Spinal cord (tissue), 10 donors: ENCODE results near the gene N4BP2L1. TPM values are rescaled to one million over a fixed set of nuclear protein-coding genes. Genes with fewer than 3 reads are reported as not detected.

Experiments
- DNase-seq, 6 donors: peaks; one replicate each; pipeline versions ENCODE4 v3.0.0 to v3.0.0-alpha.2; 2013 to 2015; ENCODE audit warnings: low spot score in 6 of 6, low read depth in 4 of 6
- H3K27ac ChIP-seq: one replicate; pipeline ENCODE4 v1.5.1; 2013; ENCODE audit warnings: low read depth, low read length, control low read depth
- H3K27me3 ChIP-seq: one replicate; pipeline ENCODE4 v1.6.1; 2013; ENCODE audit warnings: low read length; ENCODE audit not compliant: control insufficient read depth, insufficient read depth
- H3K36me3 ChIP-seq: one replicate; pipeline ENCODE4 v1.6.1; 2013; ENCODE audit warnings: low read length; ENCODE audit not compliant: control insufficient read depth, insufficient read depth
- H3K4me1 ChIP-seq: one replicate; pipeline ENCODE4 v1.6.1; 2013; ENCODE audit warnings: low read length; ENCODE audit not compliant: control insufficient read depth, insufficient read depth
- H3K4me3 ChIP-seq: one replicate; pipeline ENCODE4 v1.5.1; 2013; ENCODE audit warnings: low read depth, low read length, control low read depth
- H3K9me3 ChIP-seq: one replicate; pipeline ENCODE4 v1.6.1; 2013; ENCODE audit warnings: low read length; ENCODE audit not compliant: control insufficient read depth, insufficient read depth
- WGBS: methylation state at CpG from one replicate; pipeline ENCODE4 v1.1.5; 2013; ENCODE audit warnings: missing lambda C conversion rate; ENCODE audit not compliant: insufficient coverage; 5-methylcytosine and 5-hydroxymethylcytosine counted together
- long read RNA-seq, 4 donors: transcript quantifications; one replicate each; lab custom pipeline, GENCODE V29; 2026
- polyA plus RNA-seq, 2 donors: library from polyadenylated mRNA; unstranded; fragments of 120-200 nt; gene quantifications; one replicate each; pipeline ENCODE4 v1.2.1, GENCODE V29; 2013; ENCODE audit not compliant: insufficient read length in 2 of 2
- total RNA-seq, 2 donors: library from RNA; depleted of rRNA in 1 of 2; stranded (reverse); fragments of 120-200 nt in 1 of 2; fragments of >200 nt in 1 of 2; gene quantifications; one replicate each; pipeline versions ENCODE4 v1.2.3 to v1.2.4, GENCODE V29; 2013 to 2014
- donor health status: healthy.

N4BP2L1 gene
- total RNA-seq (10 to 100 TPM; 22.4 to 23.4 TPM), polyA plus RNA-seq (10 to 100 TPM; 18.0 to 20.1 TPM)
- long read RNA-seq, donor 1, partial matches to known transcripts, result 0 of 5 reads
- long read RNA-seq, donor 1, other reads (novel, unspliced or antisense), result 0 of 5 reads
- long read RNA-seq, donor 2, partial matches to known transcripts, result 0 of 3 reads
- long read RNA-seq, donor 2, other reads (novel, unspliced or antisense), result 0 of 3 reads
- long read RNA-seq, donor 3, partial matches to known transcripts, result 0 of 2 reads
- long read RNA-seq, donor 3, other reads (novel, unspliced or antisense), result 0 of 2 reads
- long read RNA-seq, donor 4, transcript N4BP2L1-202 (5 exons, 3,046 nt), result major isoform, 7 of 13 reads
- long read RNA-seq, donor 4, transcript N4BP2L1-207 (2 exons, 1,423 nt), result minor isoform, 5 of 13 reads
- long read RNA-seq, donor 4, partial matches to known transcripts, result 0 of 13 reads
- long read RNA-seq, donor 4, other reads (novel, unspliced or antisense), result 0 of 13 reads

DNA sequence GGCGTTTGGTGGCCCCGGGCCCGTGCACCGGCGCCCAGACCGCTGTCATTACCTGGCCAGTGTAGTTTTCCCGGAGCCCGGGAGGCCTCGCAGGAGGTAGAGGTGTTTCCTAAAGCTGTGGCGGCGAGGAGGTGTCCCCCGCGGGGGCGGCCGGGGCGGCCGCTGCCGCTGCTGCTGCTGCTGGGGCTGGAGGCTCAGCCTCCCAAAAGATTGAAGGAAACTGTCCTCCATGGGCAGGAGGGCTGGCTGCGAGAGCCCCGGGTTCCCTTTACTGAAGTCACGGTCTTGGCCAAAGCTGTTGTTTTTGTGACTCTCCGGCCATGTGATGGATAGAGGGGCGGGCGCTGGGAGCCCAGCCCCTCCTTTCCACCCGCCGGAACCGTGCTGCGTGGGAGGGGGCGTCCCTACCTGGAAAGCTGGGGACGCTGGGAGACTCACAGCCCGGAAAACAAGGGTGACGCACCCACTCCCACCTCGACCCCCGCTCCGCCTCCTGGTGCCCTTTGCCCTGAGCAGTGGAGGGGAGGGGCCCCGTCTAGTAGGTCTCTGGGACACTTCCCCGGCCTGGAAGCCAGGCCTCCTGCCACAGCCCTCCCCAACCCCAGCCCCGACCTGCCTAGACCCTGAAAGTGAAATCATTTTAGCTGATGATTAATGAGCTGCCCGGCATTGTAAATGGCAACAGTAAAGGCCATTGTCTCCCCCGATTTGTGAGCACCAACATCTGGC lies at the start of gene N4BP2L1:
TSS of gene N4BP2L1 (minus strand) at position 279 of the 729 bp plus-strand sequence. CDS start at position 231, 48 bp downstream.
- WGBS, result under 1% methylated on average over 32 of the region's 40 CpGs
- peak in 2 of 6 donors; percentile 76 to 81 for DNase-seq

DNA sequence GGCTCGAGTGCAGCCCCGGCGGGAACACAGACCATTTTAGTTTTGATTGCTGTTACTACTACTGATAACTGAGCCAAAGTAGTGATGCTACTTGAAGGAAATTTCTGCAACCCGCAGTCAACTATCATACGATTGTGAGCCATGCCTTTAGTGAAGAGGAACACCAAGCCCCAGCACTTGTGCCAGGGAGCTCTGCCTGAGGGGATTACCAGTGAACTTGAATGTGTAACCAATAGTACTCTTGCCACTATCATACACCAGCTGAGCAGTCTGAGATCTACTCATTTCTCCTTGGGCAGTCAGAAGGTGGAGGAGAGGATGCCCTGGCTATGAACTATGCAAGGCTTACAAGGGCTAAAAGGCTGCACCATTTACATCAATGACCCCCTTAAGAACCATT lies 49.0 kb upstream of the N4BP2L1 start:
- no peaks in the 10 kb centered on the region for H3K9me3 ChIP-seq
- no peak for DNase-seq
- H3K4me1 ChIP-seq, result no peaks in the 10 kb centered on the region
- H3K4me3 ChIP-seq, result no peak overlapping the region
- H3K27me3 ChIP-seq, result no peaks in the 10 kb centered on the region
- no peaks in the 10 kb centered on the region for H3K36me3 ChIP-seq
- WGBS, result 98% methylated on average over 5 of the region's 5 CpGs
- H3K27ac ChIP-seq, result no peak overlapping the region

More for the DNA sequence above, at the start of gene N4BP2L1:
- Histone ChIP-seq H3K27ac (peak within 1 kb of the TSS; percentile 82), H3K9me3 (no peaks in the 10 kb centered on the region), H3K36me3 (peaks cover 3% of the 10 kb centered on the region), H3K4me3 (peak within 1 kb of the TSS; percentile 81), H3K27me3 (no peaks in the 10 kb centered on the region), H3K4me1 (peaks cover 16% of the 10 kb centered on the region)

DNA sequence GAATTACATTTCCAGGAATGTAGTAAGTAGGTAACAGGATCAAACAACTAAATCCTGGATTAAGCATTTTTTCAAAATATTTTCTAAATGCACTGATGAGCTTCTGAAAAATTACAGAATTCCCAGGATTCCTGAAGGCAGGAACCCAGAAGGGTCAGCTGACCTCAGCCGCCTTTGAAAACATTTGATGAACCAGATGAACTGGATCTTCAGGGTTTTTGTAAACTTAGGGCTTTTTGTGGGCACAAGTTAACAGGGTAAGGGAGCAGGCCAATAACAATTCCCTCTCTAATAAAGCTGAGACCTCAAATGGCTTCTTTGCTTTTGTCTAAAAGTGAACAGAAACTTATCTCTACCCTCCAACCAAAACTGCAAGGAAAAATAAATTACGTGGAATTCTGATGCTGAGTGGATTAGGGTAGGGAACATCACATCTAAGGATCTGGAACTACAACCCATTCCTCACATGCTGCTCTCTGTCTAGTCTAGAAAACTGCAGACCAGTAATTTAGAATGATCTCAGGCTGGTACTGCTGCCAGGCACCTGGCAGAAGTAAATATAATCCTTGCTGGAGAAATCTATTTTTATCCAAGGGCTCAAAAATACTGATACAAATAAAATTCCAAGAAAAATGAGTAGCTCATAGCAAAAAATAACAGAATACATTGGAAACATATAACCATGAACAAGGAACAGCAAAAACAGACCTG lies 48.2 kb upstream of the N4BP2L1 start:
- 88% methylated on average over 1 of the region's 2 CpGs for WGBS

DNA sequence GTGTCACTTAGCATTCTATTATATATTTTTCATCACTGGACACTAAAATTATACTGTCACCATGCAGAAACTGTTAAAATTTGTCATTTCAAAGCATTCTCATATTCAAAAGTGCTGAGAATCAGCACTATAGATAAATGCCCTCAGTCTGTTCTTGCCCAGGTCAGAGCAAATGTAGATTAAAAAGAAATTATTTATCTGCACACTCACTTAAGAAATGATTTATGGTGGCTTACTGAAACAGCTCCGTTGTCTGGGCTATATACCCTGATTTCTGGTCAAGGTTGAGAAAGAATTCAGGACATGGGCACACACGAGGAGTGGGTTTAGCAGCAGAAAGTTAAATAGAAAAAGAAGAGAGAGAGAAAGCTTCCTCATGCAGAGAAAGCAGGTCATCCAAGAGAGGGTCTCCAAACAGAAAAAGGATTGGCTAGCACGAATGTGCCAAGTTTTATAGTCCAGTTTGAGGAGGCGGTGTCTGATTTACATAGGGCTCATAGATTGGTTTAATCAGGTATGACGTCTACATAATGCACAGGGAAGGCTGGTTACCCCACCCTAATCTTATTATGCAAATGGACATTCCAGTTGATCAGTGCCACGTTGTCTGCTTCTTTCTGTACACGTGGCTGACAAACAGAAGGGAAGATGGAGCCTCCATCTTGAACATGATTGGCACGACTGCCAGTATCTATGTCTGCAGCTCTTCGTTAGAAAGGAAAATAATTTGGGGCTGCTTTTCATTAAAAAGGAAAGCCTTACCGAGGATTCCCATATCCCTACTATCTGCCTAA lies 47.3 kb upstream of the N4BP2L1 start:
- no peak overlapping the region for H3K4me3 ChIP-seq
- no peaks in the 10 kb centered on the region for H3K27me3 ChIP-seq
- no peak overlapping the region for H3K27ac ChIP-seq
- DNase-seq, result peak in 1 of 6 donors; percentile 11
- H3K4me1 ChIP-seq, result no peaks in the 10 kb centered on the region
- no peaks in the 10 kb centered on the region for H3K9me3 ChIP-seq
- no peaks in the 10 kb centered on the region for H3K36me3 ChIP-seq
- 62% methylated on average over 6 of the region's 10 CpGs for WGBS

More for the DNA sequence above, 48.2 kb upstream of the N4BP2L1 start:
- H3K27me3 ChIP-seq, result no peaks in the 10 kb centered on the region
- H3K36me3 ChIP-seq, result no peaks in the 10 kb centered on the region
- no peaks in the 10 kb centered on the region for H3K4me1 ChIP-seq
- no peaks in the 10 kb centered on the region for H3K9me3 ChIP-seq
- H3K4me3 ChIP-seq, result no peak overlapping the region
- no peak overlapping the region for H3K27ac ChIP-seq
- no peak for DNase-seq

DNA sequence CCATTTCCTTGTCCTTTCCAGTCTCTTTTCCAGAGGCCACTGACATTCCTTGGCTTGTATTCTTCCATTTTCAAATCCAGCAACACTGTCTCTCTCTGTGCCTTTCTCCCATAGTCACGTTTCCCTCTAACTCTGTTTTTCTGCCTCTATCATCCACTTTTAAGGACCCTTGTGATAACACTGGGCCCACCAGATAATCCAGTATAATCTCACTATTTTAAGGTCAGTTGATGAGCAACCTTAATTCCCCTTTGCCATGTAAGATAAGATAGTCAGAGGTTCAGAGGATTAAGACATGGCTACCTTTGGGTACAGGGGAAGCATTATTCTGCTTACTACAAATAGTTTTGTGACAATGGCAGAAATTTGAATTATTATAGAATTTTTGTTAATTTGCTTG lies 45.7 kb upstream of the N4BP2L1 start:
- Histone ChIP-seq H3K4me1 (no peaks in the 10 kb centered on the region), H3K27me3 (no peaks in the 10 kb centered on the region), H3K36me3 (peaks cover 3% of the 10 kb centered on the region), H3K27ac (no peak overlapping the region), H3K9me3 (no peaks in the 10 kb centered on the region), H3K4me3 (no peak overlapping the region)
- 100% methylated on average over 1 of the region's 1 CpG for WGBS
- DNase-seq, result no peak

DNA sequence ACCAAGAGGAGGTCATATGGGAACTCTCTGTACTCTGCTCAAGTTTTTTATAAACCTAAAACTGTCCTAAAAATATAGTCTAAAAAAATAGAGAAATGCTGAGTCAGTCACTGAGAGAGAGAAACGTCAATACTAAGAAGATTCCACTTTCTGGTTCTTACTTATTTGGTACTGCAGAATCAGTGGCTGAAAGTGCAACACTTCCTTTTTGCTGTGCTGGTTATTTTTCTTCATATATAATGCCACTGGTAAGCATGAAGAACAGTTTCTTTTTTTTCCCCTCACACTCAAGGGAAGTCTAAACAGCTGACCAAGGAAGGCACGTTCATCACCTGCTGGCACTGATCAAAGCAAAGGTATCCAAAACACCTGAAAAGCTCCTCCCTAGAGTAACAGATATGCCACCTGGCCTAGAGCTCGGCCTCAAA lies 44.3 kb upstream of the N4BP2L1 start:
- Histone ChIP-seq H3K9me3 (no peaks in the 10 kb centered on the region), H3K36me3 (peaks cover 3% of the 10 kb centered on the region), H3K27me3 (no peaks in the 10 kb centered on the region), H3K27ac (no peak overlapping the region), H3K4me3 (no peak overlapping the region), H3K4me1 (no peaks in the 10 kb centered on the region)
- no peak for DNase-seq
- WGBS, result 100% methylated on average over 1 of the region's 3 CpGs

DNA sequence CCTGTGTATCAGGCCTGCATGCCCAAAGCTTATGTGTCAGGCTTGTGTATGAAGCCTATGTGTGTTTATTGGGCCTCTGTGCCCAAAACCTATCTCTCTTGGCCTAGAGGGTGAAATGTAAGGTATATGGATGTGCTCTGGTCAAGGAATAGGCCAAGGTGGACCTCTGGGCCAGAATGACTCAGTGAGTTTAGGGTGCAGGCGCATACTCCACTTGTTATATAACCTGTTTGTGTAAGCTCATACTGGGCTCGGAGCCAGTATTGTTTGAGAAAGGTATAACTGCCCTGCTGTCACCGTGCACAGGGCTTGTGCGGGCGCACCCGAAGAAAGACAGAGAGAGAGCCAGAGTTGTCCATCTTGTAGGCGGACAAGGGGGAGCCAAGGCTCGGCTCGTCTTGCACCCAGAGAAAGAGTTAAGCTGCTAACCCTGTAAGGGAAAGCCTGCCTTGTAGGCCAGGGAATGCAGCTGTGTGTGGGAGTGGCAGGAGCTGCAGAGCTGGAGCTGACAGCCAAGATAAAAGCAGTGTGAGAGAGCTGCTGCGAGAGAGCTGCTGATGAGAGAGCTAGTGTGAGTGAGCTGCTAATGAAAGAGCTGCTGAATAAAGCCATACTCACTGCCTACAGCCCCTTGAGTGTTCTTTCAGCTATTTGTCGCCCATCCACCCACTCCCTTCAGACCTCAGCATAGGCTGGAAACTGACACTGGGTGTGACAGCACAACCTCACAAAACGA lies 43.4 kb upstream of the N4BP2L1 start:
- DNase-seq, result peak in 1 of 6 donors; percentile 40
- WGBS, result 68% methylated on average over 12 of the region's 12 CpGs
- H3K27ac ChIP-seq, result no peak overlapping the region
- H3K27me3 ChIP-seq, result no peaks in the 10 kb centered on the region
- no peaks in the 10 kb centered on the region for H3K4me1 ChIP-seq
- no peak overlapping the region for H3K4me3 ChIP-seq
- H3K36me3 ChIP-seq, result peaks cover 3% of the 10 kb centered on the region
- no peaks in the 10 kb centered on the region for H3K9me3 ChIP-seq

DNA sequence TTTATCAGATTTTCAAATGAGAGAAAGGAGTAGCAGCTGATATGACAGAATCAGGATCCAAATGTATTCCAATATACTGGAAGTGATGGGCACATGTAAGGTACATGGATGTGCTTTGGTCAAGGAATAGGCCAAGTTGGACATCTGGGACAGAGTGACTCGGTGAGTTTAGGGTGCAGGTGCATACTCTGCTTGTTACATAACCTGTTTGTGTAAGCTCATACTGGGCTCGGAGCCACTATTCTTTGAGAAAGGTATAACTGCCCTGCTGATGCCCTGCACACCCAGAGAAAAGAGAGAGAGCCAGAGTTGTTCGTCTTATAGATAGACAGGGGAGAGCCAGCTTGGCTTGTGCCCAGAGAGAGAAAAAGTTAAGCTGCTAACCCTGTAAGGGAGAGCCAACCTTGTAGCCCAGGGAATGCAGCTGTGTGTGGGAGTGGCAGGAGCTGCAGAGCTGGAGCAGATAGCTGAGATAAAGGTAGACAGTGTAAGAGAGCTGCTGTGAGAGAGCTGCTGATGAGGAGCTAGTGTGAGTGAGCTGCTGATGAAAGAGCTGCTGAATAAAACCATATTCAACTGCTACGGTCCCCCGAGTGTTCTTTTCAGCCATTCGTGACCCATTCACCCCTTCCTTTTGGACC lies 40.7 kb upstream of the N4BP2L1 start:
- WGBS, result 93% methylated on average over 4 of the region's 6 CpGs
- Histone ChIP-seq H3K9me3 (no peaks in the 10 kb centered on the region), H3K27me3 (no peaks in the 10 kb centered on the region), H3K36me3 (peaks cover 3% of the 10 kb centered on the region), H3K4me1 (no peaks in the 10 kb centered on the region), H3K27ac (no peak overlapping the region), H3K4me3 (no peak overlapping the region)
- DNase-seq, result no peak
